NCI-H526 (cell line): ENCODE results near the gene GMCL2.
"Not testable (repeated sequence)": the region's sequence is repeated elsewhere in the genome, so short reads cannot be mapped to it uniquely, and the experiment has no call there.

Source experiments
- DNase-seq, 2 experiments: peaks; one replicate each; lab custom pipeline; 2025; lab: John Stamatoyannopoulos, UW

The GMCL2 gene

DNA sequence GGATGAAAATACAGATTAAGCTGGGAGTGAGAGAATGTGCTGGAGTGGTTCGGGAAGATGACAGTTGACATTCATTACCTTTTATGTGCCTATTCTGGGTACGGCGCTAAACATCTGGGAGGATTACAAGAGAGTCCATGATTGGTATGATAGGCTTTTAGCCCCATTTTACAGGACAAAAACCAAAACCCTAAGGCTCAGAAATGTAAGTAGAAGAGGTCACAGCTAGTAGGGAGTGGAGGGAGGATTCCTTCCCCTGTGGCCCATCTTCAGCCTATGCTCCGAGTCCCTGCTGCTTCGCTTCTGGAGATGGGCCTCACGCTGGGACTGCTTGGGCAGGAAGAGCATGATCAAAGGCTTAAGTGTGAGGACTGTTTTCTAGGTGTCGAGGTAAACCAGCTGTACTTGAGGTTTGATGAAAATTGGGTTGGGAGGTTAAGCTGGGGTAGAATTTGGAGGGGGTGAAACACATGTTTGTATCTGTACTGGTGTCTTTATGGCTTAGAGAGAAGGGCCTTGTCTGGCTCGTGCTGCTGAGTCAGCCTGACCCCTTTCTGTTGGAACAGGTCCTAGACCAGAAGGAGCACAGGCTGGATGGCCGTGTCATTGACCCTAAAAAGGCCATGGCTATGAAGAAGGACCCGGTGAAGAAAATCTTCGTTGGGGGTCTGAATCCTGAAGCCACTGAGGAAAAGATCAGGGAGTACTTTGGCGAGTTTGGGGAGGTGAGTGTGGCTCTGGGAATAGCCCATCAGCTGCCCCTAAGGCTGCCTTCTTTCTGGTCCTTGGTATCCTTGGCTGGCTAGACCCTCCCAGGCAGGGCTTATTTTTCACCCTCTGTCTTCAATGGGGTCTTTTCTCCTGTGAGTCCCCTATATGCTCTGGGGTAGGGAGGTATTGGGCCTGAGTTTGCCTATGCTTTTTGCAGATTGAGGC is 19.3 kb upstream of the GMCL2 start:
- no peak for DNase-seq

DNA sequence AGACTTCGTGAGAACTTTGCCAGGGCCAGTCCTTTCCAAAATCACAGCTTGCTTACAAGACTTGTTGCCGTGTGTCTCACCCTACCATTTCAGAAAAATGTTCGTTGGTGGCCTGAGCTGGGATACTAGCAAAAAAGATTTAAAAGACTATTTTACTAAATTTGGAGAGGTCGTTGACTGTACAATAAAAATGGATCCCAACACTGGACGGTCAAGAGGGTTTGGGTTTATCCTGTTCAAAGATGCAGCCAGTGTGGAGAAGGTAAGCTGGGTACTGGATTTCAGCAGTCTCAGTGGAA is 18.5 kb upstream of the GMCL2 start:
- DNase-seq, result no peak

DNA sequence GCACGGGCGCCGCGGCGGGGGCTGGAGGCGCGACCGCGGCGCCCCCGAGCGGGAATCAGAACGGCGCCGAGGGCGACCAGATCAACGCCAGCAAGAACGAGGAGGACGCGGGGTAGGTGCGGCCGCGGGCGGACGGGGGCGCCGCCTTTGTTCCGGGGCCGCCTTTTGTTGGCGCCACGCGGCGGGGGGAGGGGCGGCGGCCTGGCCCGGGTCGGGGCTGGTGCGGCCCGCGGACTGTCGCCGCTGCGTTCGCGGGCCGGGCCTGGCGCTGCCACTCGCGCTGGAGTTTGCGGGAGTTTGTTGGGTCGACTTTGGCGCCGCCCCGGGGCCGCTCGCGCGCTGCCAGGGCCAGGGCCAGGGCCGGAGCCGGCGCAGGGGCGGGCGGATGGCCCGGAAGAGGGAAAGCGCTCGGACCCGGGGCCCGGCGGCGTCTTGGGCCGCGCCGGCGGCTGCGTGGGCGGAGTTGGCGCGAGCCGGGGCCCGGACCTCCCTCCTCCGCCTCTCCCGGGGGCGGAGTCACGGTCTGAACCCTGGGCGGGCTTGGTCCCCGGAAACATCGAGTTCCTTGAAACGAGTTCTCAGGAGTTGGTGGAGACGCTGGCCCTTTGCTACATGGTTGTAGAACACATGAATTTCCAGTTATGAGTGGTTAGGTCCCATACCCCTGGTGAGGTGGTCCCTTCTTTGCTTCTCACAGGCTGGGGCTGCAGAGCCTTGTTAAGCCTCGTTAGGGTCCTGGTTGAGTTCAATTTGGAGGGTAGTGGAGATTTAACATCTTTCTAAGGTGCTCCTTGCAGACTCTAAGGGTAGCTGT is 18.0 kb upstream of the GMCL2 start:
- DNase-seq, result peak in 1 of 2 experiments; percentile 65

DNA sequence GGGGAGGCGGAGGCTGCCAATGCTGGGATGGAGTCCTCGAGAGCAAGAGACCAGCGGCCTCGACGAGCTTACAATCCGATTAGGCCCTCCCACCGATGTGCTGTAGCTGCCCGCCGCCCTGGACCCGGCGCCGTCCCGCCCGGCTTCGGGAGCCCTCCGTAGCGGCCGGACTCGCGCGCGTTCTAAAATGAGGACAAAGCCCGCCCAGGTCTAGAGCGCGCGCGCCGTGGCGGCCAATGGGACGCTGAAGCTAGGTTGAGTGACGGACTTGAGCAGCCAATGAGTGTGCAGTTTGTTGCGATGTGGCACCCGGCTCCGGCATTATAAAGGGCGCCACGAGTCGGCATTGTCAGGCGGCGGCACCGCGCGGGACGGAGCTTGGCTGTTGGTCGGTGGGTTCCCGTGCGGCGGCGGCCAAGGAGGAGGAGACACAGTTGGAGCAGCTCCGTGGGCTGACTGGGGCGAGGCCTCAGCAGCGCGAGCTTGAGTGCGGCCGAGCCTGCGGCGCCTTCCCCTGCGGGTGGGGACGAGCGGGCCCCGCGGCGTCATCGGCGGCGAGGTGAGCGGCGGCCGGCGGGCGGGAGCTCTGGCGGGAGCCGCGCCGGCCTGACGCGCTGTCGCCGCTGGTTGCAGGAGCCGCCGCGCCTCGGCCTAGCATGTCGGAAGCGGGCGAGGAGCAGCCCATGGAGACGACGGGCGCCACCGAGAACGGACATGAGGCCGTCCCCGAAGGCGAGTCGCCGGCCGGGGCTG is 17.2 kb upstream of the GMCL2 start, which contains the start of gene HNRNPAB:
HNRNPAB (plus strand) TSS at position 352 of the 753 bp plus-strand sequence; CDS start at position 657, 305 bp downstream.
- peak; percentile 80 to 93 for DNase-seq

DNA sequence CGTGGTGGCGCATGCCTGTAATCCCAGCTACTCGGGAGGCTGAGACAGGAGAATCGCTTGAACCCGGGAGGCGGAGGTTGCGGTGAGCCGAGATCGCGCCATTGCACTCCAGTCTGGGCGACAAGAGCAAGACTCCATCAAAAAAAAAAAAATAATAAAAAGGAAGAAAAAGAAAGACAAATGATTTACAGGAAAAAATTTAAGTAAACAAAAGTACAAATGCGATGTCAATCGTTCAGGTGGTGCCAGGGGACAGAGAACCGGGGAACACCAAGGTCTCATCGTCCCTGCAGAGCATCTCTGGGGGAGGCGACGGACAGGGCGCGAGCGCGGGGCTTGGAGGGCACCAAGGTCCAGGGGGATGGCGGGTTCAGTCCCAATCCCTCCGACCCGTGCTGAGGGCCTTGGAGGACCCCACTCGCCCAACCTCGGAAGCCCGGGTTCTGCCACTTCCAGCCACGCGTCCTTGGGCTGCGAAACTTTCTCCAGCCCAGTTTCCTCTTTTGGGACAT is 16.6 kb upstream of the GMCL2 start:
- peak in 1 of 2 experiments; percentile 55 for DNase-seq

DNA sequence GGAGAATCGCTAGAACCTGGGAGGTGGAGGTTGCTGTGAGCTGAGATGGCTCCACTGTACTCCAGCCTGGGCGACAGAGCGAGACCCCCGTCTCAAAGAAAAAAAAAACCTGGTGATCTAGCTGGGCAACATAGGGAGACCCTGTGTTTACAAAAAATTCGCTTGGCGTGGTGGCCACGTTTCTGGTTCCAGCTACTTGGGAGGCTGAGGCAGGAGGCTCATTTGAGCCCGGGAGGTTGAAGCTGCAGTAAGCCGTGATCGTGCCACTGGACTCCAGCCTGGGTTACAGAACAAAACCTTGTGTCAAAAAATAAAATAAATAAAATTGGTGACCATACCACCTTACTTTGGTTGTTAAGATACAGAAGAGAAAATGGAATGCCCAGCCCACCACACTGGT is 15.4 kb upstream of the GMCL2 start:
- no peak for DNase-seq

DNA sequence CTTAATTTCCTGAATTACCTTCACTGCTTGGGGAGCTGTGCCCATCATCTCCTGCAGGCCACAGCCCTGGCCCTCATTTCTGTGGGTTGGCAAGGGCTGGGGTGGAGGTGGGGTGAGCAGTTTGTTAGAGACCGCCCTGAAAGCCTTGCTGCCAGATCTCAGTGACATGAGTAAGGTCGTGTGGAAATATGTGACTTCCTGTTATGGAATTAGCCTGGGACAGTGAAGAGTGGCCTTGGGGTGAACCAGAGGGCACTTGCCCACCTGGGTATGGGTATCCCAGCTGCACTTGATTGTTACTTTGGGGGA is 14.7 kb upstream of the GMCL2 start:
- DNase-seq, result no peak

DNA sequence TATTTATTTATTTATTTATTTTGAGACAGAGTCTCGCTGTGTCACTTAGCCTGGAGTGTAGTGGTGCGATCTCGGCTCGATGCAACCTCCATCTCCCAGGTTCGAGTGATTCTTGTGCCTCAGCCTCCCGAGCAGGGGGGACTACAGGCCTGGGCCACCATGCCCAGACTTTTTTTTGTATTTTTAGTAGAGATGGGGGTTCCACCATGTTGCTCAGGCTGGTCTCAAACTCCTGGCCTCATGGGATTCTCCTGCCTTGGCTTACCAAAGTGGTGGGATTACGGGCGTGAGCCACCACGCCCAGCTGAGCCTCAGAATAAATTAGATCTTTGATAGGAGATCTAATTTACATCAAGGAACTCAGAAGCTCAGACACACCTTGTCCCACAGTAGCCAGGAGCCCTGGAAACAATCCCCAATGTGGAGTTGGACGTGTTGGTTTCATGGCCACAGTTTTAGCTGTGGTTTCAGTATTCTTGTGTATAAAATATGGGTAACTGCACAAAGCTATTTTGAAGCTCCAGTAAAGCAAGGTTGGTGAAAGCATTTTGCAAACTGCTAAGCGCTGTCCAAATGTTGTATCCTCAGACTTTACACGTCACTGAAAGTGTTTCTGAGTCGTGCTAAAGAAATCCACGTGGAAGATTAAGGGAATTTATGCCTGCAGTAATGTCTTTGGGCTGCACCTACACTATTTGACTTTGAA is 14.2 kb upstream of the GMCL2 start:
- no peak for DNase-seq

DNA sequence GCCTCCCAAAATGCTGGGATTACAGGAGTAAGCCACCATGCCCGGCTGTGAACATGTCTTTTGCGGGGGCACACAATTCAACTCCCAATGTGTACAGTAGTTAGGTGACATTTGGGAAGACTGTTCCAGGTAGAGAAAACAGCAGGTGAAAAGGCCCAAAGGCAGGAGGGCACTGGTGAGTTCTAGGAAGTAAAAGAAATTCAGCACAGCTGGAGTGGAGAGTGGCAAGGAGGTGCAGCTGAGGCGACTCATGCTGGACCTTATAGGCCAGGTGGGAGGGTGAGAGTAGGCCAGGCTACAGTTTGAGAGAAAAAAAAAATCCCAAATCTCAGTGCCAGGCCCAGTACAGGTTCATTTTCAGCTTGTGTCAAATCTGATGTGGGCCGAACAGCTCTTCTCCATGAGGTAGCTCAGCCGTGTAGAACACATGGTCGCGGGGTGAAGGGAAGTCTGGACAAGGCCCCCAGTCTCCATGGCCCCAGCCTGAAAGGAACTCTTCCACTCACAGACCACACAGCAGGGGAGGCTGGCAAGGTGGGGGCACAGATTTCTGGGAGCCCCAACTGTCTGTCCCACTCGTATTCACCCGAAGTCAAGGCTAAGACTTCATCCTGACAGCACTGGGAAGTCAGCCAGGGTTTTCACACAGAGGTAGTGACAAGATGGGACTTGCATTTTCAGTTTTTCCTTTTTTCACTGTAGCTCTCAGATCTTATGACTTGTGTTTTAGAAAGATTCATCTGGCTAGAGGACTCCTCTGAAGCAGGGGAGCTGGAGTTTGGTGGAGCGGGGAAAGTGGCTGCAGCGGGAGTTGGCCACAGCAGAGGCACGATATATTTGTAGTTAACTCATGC is 12.6 kb upstream of the GMCL2 start:
- DNase-seq, result no peak

DNA sequence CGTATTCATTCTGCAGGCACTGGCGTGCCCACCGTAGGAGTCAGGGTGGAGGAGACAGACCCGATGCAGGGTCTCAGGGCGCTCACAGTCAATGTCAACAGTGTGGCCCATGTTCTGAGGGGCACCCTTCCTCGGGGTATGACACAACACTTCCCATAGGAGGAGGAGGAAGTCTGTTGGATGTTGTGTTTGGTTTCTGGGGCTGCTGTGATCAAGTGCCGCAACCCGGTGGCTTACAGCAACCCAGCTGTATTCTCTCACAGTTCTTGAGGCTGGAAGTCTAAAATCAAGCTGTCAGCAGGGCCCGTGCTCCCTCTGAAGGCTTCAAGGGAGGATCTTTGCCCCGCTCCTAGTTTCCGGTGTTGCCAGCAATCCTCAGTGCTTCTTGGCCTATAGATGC is 11.5 kb upstream of the GMCL2 start:
- no peak for DNase-seq

DNA sequence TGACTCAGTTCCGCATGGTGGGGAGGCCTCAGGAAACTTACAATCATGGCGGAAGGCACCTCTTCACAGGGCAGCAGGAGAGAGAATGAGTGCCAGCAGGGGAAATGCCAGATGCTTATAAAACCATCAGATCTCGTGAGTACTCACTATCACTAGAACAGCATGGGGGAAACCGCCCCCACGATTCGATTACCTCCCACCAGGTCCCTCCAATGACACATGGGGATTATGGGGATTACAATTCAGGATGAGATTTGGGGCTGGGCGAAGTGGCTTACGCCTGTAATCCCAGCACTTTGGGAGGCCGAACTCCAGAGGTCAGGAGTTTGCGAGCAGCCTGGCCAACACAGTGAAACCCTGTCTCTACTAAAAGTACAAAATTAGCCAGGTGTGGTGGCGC is 11.0 kb upstream of the GMCL2 start:
- DNase-seq, result not testable (repeated sequence)

DNA sequence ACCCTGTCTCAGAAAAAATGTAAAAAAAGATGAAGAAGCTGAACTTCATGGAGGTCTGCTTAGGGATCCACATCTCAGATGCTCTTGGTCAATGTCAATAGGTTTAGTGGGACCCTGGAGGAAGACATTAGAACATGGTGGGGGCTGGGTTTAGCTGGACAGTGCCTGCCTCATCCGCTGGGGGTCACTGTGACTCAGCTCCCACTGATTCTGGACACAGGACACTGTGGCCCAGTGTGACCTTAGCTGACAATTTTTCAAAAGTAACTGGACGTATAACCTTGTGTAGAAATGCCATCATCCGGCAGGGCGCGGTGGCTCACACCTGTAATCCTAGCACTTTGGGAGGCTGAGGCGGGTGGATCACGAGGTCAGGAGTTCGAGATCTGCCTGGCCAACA is 9.8 kb upstream of the GMCL2 start:
- DNase-seq, result no peak

DNA sequence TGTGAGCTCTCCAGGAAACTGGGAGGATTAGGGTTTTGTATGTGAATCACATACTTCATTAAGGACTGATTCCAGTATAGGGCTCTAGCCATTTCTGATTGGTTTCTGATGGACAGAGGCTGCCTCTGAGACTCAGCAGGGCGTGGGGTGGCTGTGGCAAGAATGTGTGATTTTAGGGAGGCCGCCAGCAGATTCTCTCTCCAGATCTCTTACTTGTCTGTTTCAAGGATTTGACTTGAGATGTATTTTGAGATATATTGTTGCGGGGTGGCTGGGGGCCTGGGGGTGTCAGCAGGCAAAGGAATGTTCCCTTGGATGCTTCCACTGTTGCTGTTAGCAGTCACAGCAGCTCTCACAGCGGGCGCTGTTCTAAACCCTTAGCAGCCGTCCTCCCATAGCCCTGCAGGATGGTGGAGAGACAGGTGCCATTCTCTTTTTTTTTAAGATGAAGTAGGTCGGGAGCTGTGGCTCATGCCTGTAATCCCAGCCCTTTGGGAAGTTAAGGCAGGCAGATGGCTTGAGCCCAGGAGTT is 9.2 kb upstream of the GMCL2 start:
- no peak for DNase-seq

DNA sequence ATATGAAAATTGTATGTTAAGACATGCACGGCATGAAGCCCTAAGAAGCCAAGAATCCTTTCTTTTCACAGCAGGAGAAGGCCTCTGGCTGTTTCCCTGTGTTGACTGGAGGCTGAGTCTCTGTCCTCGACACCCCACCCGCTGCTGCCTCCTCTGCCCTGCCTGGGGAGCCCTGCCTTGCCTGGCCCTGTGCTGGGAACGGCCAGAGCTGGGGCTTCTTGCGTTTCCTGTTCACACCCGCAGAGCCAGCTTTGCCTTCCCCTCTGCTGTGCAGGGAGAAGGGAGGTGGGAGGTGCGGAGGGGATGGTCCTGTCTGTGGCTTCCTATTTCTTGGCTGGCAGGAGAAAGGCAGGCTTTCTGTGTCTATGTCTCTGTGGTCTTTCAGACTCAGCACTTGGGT is 6.9 kb upstream of the GMCL2 start:
- DNase-seq, result no peak

DNA sequence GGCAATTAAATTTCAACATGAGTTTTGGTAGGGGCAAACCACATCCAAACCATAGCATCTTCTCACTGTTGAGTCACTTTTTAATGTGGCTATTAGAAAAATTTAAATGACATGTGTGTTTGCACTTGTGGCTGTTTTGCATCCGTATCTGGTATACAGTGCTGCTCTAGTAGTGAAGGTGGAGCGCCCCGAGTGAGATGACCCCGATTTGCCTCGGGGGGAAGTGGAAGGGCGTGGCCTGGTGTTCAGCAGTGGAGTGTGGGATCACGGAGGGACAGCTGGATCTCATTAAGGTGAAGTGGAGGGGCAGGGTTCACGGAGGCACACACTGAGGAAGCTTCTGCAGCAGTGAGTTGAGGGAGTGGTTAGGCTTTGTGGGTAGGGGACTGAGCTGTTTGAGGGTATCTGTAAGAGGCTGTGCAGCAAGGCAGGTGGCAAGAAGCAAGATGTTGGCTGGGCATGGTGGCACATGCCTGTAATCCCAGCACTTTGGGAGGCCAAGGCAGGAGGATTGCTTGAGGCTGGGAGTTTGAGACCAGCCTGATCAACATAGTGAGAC is 6.2 kb upstream of the GMCL2 start:
- peak; percentile 37 to 38 for DNase-seq

DNA sequence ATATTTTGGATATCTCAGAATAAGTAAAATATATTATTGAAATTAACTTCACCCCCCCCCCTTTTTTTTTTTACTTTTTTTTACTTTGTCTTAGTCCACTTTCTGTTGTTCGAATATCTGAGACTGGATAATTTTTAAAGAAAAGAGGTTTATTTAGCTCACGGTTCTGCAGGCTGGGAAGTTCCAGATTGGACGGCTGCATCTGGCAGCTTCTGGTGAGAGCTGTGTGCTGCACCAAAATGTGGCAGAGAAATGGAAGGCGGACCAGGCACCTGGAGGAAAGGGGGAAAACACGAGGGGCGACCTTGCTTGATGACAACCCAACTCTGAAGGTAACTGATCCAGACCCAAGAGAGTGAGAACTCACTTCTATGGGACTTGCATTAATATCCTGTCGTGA is 5.6 kb upstream of the GMCL2 start:
- DNase-seq, result no peak

DNA sequence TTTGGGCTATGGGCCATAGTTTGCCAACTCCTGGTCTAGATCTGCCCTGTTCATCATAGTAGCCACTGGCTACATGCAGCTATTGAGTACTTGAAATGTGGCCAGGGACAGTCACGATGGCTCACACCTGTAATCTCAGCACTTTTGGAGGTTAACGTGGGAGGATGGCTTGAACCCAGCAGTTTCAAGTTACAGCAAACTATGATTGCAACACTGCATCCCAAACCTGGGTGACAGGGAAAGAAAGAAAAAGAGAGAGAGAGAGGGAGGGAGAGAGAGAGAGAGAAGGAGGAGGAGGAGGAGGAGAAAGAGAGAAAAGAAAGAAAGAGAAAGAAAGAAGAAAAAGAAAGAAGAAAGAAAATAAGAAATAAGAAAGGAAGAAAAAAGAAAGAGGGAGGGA is 5.1 kb upstream of the GMCL2 start:
- DNase-seq, result no peak

DNA sequence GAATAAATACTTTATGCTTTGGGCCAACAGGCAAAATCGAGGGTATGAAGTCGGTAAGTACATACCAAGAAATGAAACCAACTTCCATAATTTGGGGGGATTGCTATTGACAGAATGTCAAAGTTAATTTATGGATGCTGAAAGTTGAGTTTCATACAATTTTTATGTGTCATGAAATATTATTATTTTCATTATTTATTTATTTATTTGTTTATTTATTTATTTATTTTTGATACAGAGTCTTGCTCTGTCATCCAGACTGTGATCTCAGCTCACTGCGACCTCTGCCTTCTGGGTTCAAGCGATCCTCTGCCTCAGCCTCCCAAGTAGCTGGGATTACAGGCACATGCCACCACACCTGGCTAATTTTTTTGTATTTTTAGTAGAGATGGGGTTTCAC is 4.5 kb upstream of the GMCL2 start:
- DNase-seq, result no peak

DNA sequence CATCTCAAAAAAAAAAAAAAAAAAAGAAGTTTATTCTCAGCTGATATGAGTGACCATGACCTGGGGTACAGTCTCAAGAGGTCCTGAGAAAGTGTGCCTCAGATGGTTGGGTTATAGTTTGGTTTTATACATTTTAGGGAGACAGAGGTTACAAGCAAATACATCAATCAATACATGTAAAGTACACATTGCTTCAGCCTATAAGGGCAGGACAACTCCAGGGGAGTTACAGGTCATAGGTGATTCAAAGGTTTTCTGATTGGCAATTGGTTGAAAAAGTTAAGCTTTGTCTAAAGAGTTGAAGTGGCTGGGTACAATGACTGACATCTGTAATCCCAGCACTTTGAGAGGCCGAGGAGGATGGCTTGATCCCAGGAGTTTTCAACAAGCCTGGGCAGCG is 2.3 kb upstream of the GMCL2 start:
- no peak for DNase-seq

DNA sequence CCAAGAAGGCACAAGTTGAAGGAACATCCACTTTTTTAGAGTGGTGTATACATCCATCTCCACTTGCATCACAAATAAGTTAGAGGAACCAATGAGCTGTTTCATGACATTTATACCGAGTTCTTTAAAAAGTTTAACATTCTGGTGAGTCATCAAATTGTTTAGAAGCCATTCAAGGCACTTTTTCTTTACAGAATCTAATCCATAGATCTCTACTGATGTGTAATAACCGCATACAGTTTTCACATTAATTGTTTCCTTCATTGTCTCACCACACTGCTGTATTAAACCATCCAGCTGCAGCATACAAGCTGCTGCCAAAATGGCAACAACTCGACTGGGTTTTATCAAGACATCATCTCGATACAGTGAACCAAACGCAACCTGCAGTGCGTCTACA is 744 bp downstream of the GMCL2 start:
- DNase-seq, result no peak
